ENCODE data around the gene PCDH17. TPM values are rescaled to one million over a fixed set of nuclear protein-coding genes. Genes with fewer than 3 reads are reported as not detected.
A peak's percentile ranks its signal among the peaks of the same experiment; 100 is the strongest.

Gene PCDH17
- total and polyA plus RNA-seq, 4 experiments from 2014 or later = not detected

- peaks cover 4% of the 10 kb centered on the region for H3K27me3 ChIP-seq (ENCODE audit: insufficient read depth, low read length)
- H3K9me3 ChIP-seq (ENCODE audit: control insufficient read depth in 1 of 2, low read length in 2 of 2) = no peaks in the 10 kb centered on the region
- H3K4me1 ChIP-seq (ENCODE audit: insufficient read depth, low read length) = peaks cover 27% of the 10 kb centered on the region
- intact Hi-C loops (cut with micrococcal nuclease) = no loop called here
- ChIA-PET CTCF (ENCODE audit: partially characterized antibody) (no interaction called here), POLR2A (ENCODE audit: partially characterized antibody) (no interaction called here)
- Mint-ChIP-seq H3K27ac (peak overlapping the region in 4 of 7 donors; percentile 43 to 73 (median 52)), H3K27me3 (peaks cover 34 to 51% of the 10 kb centered on the region in 2 donors), H3K4me1 (peaks cover 24 to 62% (median 42%) of the 10 kb centered on the region in 4 donors), H3K4me3 (peak overlapping the region; percentile 83 to 92 (median 86)), H3K9me3 (peaks cover 0 to 20% (median 4%) of the 10 kb centered on the region in 8 donors), H3K36me3 (peaks cover 0 to 2% of the 10 kb centered on the region in 2 donors)
- H3K36me3 ChIP-seq (ENCODE audit: insufficient read depth, low read length) = no peaks in the 10 kb centered on the region
- no peak overlapping the region for H3K27ac ChIP-seq (ENCODE audit: low read depth, low read length)
- peak overlapping the region; percentile 23 to 42 for H3K4me3 ChIP-seq (ENCODE audit: low read length in 2 of 2)
- DNase-seq = no peak
Measured at GRCh38 chr13:57630661-57631595, 616 bp upstream of the PCDH17 start.

GRCh38 chr13:57632276-57633140 is 964 bp downstream of the PCDH17 start:
- Mint-ChIP-seq H3K4me3 (peak overlapping the region; percentile 83 to 92 (median 86)), H3K9me3 (peaks cover 0 to 20% (median 4%) of the 10 kb centered on the region in 8 donors), H3K27me3 (peaks cover 34 to 51% of the 10 kb centered on the region in 2 donors), H3K27ac (peak overlapping the region in 1 of 7 donors; percentile 73), H3K36me3 (peaks cover 0 to 2% of the 10 kb centered on the region in 2 donors), H3K4me1 (peaks cover 24 to 62% (median 42%) of the 10 kb centered on the region in 4 donors)
- peaks cover 27% of the 10 kb centered on the region for H3K4me1 ChIP-seq (ENCODE audit: insufficient read depth, low read length)
- peak overlapping the region in 1 of 2 donors; percentile 42 for H3K4me3 ChIP-seq (ENCODE audit: low read length in 2 of 2)
- H3K9me3 ChIP-seq (ENCODE audit: control insufficient read depth in 1 of 2, low read length in 2 of 2) = no peaks in the 10 kb centered on the region
- intact Hi-C loops (cut with micrococcal nuclease) = no loop called here
- DNase-seq = no peak
- CTCF ChIA-PET (ENCODE audit: partially characterized antibody) = no interaction called here
- peaks cover 4% of the 10 kb centered on the region for H3K27me3 ChIP-seq (ENCODE audit: insufficient read depth, low read length)
- POLR2A ChIA-PET (ENCODE audit: partially characterized antibody) = no interaction called here
- H3K27ac ChIP-seq (ENCODE audit: low read depth, low read length) = no peak overlapping the region
- no peaks in the 10 kb centered on the region for H3K36me3 ChIP-seq (ENCODE audit: insufficient read depth, low read length)

- H3K27me3 Mint-ChIP-seq = peaks cover 34 to 49% of the 10 kb centered on the region in 2 donors
- intact Hi-C loops (cut with micrococcal nuclease) = no loop called here
- H3K36me3 Mint-ChIP-seq = peaks cover 0 to 2% of the 10 kb centered on the region in 2 donors
- H3K4me3 Mint-ChIP-seq = peak overlapping the region; percentile 30 to 87 (median 65)
- Histone ChIP-seq H3K27ac (ENCODE audit: low read depth, low read length) (no peak overlapping the region), H3K4me3 (ENCODE audit: low read length in 2 of 2) (no peak overlapping the region), H3K4me1 (ENCODE audit: insufficient read depth, low read length) (peaks cover 27% of the 10 kb centered on the region), H3K27me3 (ENCODE audit: insufficient read depth, low read length) (peaks cover 4% of the 10 kb centered on the region), H3K9me3 (ENCODE audit: control insufficient read depth in 1 of 2, low read length in 2 of 2) (no peaks in the 10 kb centered on the region), H3K36me3 (ENCODE audit: insufficient read depth, low read length) (no peaks in the 10 kb centered on the region)
- peaks cover 23 to 62% (median 42%) of the 10 kb centered on the region in 4 donors for H3K4me1 Mint-ChIP-seq
- CTCF ChIA-PET (ENCODE audit: partially characterized antibody) = no interaction called here
- H3K9me3 Mint-ChIP-seq = peaks cover 0 to 20% (median 4%) of the 10 kb centered on the region in 8 donors
- POLR2A ChIA-PET (ENCODE audit: partially characterized antibody) = no interaction called here
- peak overlapping the region in 1 of 7 donors; percentile 70 for H3K27ac Mint-ChIP-seq
- no peak for DNase-seq
Measured at GRCh38 chr13:57633141-57633949, 1.8 kb downstream of the PCDH17 start.

DNA sequence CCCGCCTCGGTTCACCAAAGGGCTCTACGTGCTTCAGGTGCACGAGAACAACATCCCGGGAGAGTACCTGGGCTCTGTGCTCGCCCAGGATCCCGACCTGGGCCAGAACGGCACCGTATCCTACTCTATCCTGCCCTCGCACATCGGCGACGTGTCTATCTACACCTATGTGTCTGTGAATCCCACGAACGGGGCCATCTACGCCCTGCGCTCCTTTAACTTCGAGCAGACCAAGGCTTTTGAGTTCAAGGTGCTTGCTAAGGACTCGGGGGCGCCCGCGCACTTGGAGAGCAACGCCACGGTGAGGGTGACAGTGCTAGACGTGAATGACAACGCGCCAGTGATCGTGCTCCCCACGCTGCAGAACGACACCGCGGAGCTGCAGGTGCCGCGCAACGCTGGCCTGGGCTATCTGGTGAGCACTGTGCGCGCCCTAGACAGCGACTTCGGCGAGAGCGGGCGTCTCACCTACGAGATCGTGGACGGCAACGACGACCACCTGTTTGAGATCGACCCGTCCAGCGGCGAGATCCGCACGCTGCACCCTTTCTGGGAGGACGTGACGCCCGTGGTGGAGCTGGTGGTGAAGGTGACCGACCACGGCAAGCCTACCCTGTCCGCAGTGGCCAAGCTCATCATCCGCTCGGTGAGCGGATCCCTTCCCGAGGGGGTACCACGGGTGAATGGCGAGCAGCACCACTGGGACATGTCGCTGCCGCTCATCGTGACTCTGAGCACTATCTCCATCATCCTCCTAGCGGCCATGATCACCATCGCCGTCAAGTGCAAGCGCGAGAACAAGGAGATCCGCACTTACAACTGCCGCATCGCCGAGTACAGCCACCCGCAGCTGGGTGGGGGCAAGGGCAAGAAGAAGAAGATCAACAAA is 2.6 kb downstream of the PCDH17 start:
- peaks cover 0 to 2% of the 10 kb centered on the region in 2 donors for H3K36me3 Mint-ChIP-seq
- H3K27me3 Mint-ChIP-seq = peaks cover 27 to 42% of the 10 kb centered on the region in 2 donors
- peaks cover 0 to 18% (median 4%) of the 10 kb centered on the region in 8 donors for H3K9me3 Mint-ChIP-seq
- ChIA-PET POLR2A (ENCODE audit: partially characterized antibody) (no interaction called here), CTCF (ENCODE audit: partially characterized antibody) (no interaction called here)
- H3K4me1 Mint-ChIP-seq = peaks cover 17 to 55% (median 34%) of the 10 kb centered on the region in 4 donors
- H3K4me3 ChIP-seq (ENCODE audit: low read length in 2 of 2) = no peak overlapping the region
- H3K4me1 ChIP-seq (ENCODE audit: insufficient read depth, low read length) = peaks cover 27% of the 10 kb centered on the region
- no peaks in the 10 kb centered on the region for H3K27me3 ChIP-seq (ENCODE audit: insufficient read depth, low read length)
- H3K36me3 ChIP-seq (ENCODE audit: insufficient read depth, low read length) = no peaks in the 10 kb centered on the region
- H3K27ac Mint-ChIP-seq = peak overlapping the region in 2 of 7 donors; percentile 24 to 51
- no peaks in the 10 kb centered on the region for H3K9me3 ChIP-seq (ENCODE audit: control insufficient read depth in 1 of 2, low read length in 2 of 2)
- no peak for DNase-seq
- no peak overlapping the region for H3K27ac ChIP-seq (ENCODE audit: low read depth, low read length)
- intact Hi-C loops (cut with micrococcal nuclease) = no loop called here
- H3K4me3 Mint-ChIP-seq = peak overlapping the region; percentile 30 to 69 (median 55)

- Mint-ChIP-seq H3K36me3 (peaks cover 0 to 2% of the 10 kb centered on the region in 2 donors), H3K4me3 (peak overlapping the region in 4 of 8 donors; percentile 10 to 60 (median 40)), H3K9me3 (peaks cover 0 to 18% (median 4%) of the 10 kb centered on the region in 8 donors), H3K4me1 (peaks cover 14 to 48% (median 30%) of the 10 kb centered on the region in 4 donors), H3K27me3 (peaks cover 22 to 37% of the 10 kb centered on the region in 2 donors), H3K27ac (peak overlapping the region in 1 of 7 donors; percentile 24)
- Histone ChIP-seq H3K9me3 (ENCODE audit: control insufficient read depth in 1 of 2, low read length in 2 of 2) (no peaks in the 10 kb centered on the region), H3K27ac (ENCODE audit: low read depth, low read length) (no peak overlapping the region), H3K4me3 (ENCODE audit: low read length in 2 of 2) (no peak overlapping the region), H3K36me3 (ENCODE audit: insufficient read depth, low read length) (no peaks in the 10 kb centered on the region), H3K27me3 (ENCODE audit: insufficient read depth, low read length) (no peaks in the 10 kb centered on the region), H3K4me1 (ENCODE audit: insufficient read depth, low read length) (peaks cover 21% of the 10 kb centered on the region)
- intact Hi-C loops (cut with micrococcal nuclease) = no loop called here
- DNase-seq = no peak
- CTCF ChIA-PET (ENCODE audit: partially characterized antibody) = no interaction called here
- POLR2A ChIA-PET (ENCODE audit: partially characterized antibody) = no interaction called here
Measured at GRCh38 chr13:57634839-57635165, 3.3 kb downstream of the PCDH17 start.

GRCh38 chr13:57635541-57636085 is 4.1 kb downstream of the PCDH17 start:
- no peaks in the 10 kb centered on the region for H3K27me3 ChIP-seq (ENCODE audit: insufficient read depth, low read length)
- intact Hi-C loops (cut with micrococcal nuclease) = no loop called here
- no peak for DNase-seq
- H3K36me3 ChIP-seq (ENCODE audit: insufficient read depth, low read length) = no peaks in the 10 kb centered on the region
- H3K4me3 ChIP-seq (ENCODE audit: low read length in 2 of 2) = no peak overlapping the region
- H3K27ac ChIP-seq (ENCODE audit: low read depth, low read length) = no peak overlapping the region
- Mint-ChIP-seq H3K4me1 (peaks cover 10 to 40% (median 23%) of the 10 kb centered on the region in 4 donors), H3K4me3 (no peak overlapping the region), H3K36me3 (no peaks in the 10 kb centered on the region), H3K27me3 (peaks cover 16 to 31% of the 10 kb centered on the region in 2 donors), H3K27ac (no peak overlapping the region), H3K9me3 (peaks cover 0 to 18% (median 4%) of the 10 kb centered on the region in 8 donors)
- no peaks in the 10 kb centered on the region for H3K9me3 ChIP-seq (ENCODE audit: control insufficient read depth in 1 of 2, low read length in 2 of 2)
- ChIA-PET CTCF (ENCODE audit: partially characterized antibody) (no interaction called here), POLR2A (ENCODE audit: partially characterized antibody) (no interaction called here)
- H3K4me1 ChIP-seq (ENCODE audit: insufficient read depth, low read length) = peaks cover 13% of the 10 kb centered on the region

All from CD4-positive, alpha-beta memory T cell (primary cell).